Measurements from ENCODE around the gene SQSTM1.

Gene SQSTM1

GRCh38 chr5:179795049-179795862 lies 25.4 kb upstream of the SQSTM1 start:
- no peak for DNase-seq

- DNase-seq: peak; percentile 61
These were observed 24.6 kb upstream of the SQSTM1 start for GRCh38 chr5:179795863-179796833.

GRCh38 chr5:179796877-179797608 lies 23.7 kb upstream of the SQSTM1 start:
- no peak for DNase-seq

GRCh38 chr5:179797741-179798140 lies 23.0 kb upstream of the SQSTM1 start:
- DNase-seq: no peak

GRCh38 chr5:179798144-179798770 lies 22.4 kb upstream of the SQSTM1 start:
- no peak for DNase-seq

- no peak for DNase-seq
These were observed 21.7 kb upstream of the SQSTM1 start for GRCh38 chr5:179798771-179799643.

- DNase-seq: no peak
These were observed 21.1 kb upstream of the SQSTM1 start for GRCh38 chr5:179799644-179799973.

GRCh38 chr5:179800071-179800695 lies 20.5 kb upstream of the SQSTM1 start:
- no peak for DNase-seq

GRCh38 chr5:179800696-179801201 lies 20.0 kb upstream of the SQSTM1 start:
- DNase-seq: no peak

GRCh38 chr5:179801304-179802206 lies 19.1 kb upstream of the SQSTM1 start:
- no peak for DNase-seq

GRCh38 chr5:179802207-179802883 lies 18.4 kb upstream of the SQSTM1 start:
- DNase-seq: no peak

- DNase-seq: no peak
These were observed 17.6 kb upstream of the SQSTM1 start for GRCh38 chr5:179802950-179803562.

- no peak for DNase-seq
These were observed 16.8 kb upstream of the SQSTM1 start for GRCh38 chr5:179803651-179804554.

GRCh38 chr5:179804555-179804947 lies 16.2 kb upstream of the SQSTM1 start:
- no peak for DNase-seq

- no peak for DNase-seq
These were observed 15.6 kb upstream of the SQSTM1 start for GRCh38 chr5:179805070-179805528.

GRCh38 chr5:179805529-179806249 lies 15.0 kb upstream of the SQSTM1 start:
- DNase-seq: no peak

All from T1000 (cell line).